HG03135 (cell line): ENCODE data around the gene GAS6.

Source experiments
- ATAC-seq: cut with Tn5 transposase; IDR thresholded peaks from one replicate; pipeline ENCODE4 v1.9.1; 2021; ENCODE audit warnings: mild to moderate bottlenecking, moderate library complexity; ENCODE audit not compliant: unreplicated experiment

Gene GAS6

GRCh38 chr13:113812178-113813040 lies 51.5 kb downstream of the GAS6 start:
- ATAC-seq: no peak

GRCh38 chr13:113811081-113811928 lies 52.6 kb downstream of the GAS6 start:
- ATAC-seq: no peak

- no peak for ATAC-seq
Measured at GRCh38 chr13:113810640-113811039, 53.2 kb downstream of the GAS6 start.

DNA sequence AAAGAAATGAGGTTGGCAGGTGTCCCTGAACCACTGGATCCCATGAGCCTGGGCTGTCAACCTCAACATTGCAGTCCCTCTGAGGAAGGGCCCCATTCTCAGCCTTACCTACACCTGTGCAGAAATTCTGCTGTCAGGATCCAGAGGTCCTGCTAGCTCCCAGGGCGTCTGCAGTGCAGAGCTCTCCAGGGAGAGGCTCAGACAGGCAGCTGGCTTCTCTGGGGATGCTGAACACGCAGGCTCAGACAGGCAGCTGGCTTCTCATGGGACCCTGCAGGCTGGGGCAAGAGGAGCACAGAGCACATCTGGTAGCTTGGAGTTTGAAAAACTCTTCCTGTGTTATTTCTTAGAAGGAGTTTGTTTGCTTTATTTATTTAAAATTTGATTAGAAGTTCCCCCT lies 53.9 kb downstream of the GAS6 start:
- no peak for ATAC-seq

DNA sequence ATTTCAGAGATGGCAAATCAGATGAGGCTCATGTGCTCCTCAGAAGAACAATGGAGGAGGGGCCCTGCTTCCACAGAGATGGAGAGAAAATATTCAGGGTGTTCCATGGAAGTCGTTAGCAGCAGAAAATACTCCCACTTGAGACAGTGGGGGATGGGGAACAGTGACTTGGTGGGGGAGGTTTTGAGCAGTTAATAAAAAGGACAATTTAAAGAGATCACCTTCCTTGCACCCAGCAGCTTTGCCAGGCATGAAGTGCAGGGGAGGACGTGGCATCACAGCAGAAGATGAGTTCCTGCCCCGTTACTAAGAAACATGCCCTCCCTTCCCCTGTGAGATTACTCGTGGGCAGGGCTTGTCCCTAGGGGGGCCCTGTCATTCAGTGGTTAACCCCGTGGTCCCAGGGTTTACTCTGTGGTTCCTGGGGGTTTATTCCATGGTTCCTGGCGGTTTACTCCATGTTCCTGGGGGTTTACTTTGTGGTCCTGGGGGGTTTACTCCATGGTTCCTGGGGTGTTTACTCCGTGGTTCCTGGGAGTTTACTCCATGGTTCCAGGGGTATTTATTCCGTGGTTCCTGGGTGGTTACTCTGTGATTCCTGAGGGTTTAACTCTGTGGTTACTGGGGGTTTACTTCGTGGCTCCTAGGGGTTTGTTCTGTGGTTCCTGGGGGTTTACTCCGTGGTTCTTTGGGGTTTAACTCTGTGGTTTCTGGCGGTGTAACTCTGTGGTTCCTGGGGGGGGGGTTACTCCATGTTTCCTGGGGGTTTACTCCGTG lies 55.6 kb downstream of the GAS6 start:
- no peak for ATAC-seq

- ATAC-seq: no peak
Measured at GRCh38 chr13:113806526-113806925, 57.4 kb downstream of the GAS6 start.

DNA sequence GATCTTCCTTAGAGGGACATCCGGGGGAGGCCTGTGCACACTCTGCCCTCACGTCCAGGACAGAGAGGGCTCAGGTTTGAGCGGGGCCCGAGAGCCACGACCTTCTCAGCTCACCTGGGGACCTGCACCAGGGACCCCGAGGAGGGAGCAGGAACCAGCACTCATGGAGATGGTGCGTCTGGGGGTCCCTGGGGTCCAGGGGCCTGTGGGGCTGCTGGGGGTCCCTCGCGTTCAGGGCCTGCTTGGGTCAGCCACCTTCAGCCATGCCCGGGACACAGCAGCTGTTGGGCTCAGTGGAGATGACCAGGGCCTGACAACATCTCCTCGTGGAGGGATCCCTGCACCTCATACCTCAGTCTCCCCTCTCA lies 57.8 kb downstream of the GAS6 start:
- ATAC-seq: no peak

GRCh38 chr13:113805431-113806103 lies 58.3 kb downstream of the GAS6 start:
- no peak for ATAC-seq

DNA sequence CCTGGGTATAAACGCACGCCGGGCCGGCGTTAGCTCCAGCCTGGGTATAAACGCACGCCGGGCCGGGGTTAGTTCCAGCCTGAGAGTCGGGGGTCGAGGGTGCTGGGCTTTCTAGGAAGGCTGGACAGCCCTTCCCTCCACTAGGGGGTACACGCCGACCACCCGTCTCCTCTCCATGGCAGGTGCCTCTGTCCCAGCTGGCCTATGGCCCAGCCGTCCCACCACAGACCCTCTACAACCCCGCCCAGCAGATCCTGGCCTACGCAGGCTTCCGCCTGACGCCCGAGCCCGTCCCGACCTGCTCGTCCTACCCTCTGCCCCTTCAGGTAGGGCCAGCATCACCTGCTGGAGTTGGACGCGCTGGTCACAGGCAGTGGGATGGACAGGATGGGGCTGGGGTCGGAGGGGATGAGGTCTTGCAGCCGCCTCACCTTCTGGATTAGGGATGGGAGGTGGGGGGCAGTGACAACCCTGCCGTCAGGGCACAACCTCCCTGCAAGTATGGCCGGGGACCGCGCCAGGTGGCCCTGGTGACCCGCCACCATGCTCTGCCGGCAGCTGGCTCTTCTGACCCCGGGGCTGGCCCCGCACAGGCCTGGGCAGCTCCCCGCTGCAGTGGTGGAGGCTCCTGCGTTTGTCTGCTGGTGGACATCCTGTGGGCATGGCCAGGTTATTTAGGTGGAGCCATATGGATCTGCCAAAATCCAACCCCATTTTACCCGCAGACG lies 59.0 kb downstream of the GAS6 start:
- no peak for ATAC-seq

DNA sequence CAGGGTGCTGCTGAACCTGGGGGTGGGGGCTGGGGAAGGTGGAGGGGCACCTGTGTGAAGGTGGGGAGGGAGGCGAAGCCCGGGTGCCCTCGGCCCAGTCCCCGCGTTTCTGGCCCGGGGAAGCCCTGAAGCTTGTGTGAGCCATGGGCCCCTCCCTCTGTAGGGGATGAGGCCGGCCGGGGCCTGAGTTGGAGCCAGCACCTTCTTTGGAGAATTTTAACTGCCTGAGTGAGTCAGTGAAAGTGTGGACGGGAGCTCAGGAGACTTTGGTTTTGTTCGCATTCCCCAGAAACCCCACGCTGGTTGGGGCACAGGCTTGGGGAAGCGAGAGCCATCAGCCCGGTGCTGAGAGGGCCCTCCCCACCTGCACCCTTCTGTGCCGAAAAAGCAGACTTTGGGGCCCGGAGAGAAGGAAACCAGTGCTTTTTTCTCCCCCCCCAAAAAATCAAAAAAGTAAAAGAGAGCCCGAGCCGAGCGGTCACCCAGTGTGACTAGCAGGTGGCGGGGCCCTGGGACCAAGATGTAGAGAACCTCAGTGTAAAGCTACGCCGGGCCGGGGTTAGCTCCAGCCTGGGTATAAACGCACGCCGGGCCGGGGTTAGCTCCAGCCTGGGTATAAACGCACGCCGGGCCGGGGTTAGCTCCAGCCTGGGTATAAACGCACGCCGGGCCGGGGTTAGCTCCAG lies 59.7 kb downstream of the GAS6 start:
- no peak for ATAC-seq

DNA sequence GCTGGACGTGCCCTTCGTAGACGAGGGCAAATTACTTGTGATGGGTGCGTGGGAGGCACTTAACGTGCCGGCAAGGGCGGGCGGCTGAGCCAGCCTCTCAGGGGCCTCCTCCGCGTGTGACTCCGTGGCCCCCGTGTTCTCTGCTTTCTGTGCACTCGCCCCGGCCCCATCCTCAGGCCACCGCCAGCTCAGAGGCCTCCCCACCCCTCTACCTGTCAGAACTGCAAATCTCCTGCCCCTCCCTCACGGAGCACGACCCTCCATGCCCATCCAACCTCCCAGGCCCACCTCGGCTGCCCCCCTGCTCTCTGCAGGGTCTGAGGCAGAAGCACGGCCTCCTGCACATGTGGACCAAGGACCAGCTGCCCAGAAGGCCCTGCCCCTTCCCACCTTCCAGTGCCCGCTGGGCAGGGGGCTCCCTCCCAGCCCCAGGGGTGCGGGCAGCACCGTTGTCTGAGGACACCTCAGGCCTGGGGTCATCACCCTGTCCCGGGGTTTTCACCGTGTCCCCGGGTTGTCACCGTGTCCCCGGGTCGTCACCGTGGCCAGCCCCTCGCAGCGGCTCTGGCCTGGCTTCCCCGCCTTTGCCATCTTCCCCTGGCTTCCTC lies 60.4 kb downstream of the GAS6 start:
- ATAC-seq: no peak

DNA sequence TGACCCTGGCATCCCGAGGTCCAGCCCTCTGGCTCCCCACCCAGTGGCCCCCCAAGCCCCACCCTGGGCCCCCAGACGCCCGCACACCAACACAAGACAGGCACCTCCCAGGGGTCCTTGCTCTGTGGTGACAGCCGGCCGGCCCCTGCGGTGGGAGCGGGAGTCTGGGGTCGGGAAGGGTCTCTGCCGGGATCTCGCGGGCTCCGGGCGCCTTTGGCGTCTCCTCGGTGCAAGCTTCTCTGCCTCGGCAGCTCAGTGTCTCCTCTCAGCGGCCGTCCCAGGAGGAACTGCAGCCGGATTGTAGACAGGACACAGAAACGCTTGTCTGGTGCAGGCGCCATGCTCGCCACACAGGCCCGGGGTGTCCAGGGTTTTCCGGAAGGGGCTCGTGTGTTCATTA lies 61.1 kb downstream of the GAS6 start:
- no peak for ATAC-seq

GRCh38 chr13:113802090-113802531 lies 61.8 kb downstream of the GAS6 start:
- no peak for ATAC-seq

- no peak for ATAC-seq
Measured at GRCh38 chr13:113801289-113801961, 62.5 kb downstream of the GAS6 start.

DNA sequence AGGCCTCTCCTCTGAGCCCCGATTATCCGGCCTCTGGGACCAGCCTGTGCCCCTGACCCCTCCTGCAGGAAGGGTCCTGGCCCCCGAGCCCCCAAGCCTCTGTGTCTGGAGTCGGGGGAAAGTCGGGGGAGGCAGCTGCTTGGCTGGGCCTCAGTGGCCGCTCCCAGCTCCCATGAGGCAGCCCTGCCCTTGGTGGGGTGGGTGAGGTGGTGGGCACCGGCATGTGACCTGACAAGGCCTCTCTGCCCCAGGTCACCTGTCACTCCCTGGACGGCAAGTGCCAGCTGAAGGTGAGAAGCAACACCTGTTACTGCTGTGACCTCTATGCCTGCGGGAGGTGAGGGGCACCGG lies 63.3 kb downstream of the GAS6 start:
- no peak for ATAC-seq

DNA sequence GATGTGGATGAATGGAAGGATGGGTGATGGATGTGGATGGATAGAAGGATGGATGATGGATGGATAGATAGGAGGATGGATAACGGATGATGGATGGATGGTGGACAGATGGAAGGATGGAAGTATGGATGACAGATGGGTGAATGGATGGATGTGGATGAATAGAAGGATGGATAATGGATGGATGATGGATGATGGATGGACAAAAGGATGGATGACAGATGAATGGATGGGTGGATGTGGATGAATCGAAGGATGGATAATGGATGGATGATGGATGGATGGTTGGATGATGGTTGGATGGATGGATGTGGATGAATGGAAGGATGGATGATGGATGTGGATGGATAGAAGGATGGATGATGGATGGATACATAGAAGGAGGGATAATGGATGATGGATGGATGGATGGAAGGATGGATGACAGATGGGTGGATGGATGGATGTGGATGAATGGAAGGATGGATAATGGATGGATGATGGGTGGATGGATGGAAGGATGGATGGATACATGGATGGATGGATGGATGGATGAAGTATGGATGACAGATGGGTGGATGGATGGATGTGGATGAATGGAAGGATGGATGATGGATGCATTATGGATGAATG lies 65.6 kb downstream of the GAS6 start:
- ATAC-seq: no peak

DNA sequence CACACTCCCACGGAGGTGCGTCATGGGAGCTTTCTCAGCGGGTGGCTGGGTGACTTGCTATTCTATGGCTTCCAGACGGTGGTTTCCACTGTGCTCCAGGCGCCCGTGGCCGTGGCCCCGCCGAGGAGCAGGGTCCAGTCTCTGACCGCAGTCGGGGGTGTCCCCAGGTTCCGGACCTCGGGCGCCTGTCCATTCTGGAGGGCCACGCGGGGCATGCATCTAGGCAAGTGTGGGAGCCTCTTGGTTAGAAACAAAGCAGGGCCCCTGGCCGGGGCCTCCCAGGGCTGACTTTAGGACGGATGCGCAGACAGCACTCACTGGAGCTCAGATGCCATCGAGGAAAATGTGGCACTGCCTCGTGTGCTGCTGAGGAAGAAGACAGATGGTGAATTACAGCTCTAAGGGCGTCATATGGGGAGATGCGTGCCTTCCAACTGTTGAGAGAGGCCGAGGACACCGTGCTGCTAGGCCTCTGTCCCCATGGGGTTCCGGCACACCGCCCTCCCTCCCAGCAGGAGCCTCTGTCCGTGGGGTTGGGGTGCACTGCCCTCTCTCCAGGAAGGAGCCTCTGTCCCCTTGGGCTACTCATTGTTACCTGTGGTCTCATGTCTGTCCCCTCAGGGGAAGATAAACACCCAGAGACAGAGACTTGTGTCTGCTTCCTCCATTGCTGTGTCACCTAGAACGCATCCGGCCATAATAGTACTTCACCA lies 66.8 kb downstream of the GAS6 start:
- ATAC-seq: no peak
